Stimulated activated CD4-positive, alpha-beta T cell treated with anti-CD3 and anti-CD28 coated beads, Interleukin-4, amount 100 ng/mL, for 4 hours (primary cell): ENCODE data around the gene ZSCAN9.

Source experiments
- DNase-seq, 2 experiments: peaks; one replicate each; pipeline ENCODE4 v3.0.0-alpha.2; 2020

Gene ZSCAN9

DNA sequence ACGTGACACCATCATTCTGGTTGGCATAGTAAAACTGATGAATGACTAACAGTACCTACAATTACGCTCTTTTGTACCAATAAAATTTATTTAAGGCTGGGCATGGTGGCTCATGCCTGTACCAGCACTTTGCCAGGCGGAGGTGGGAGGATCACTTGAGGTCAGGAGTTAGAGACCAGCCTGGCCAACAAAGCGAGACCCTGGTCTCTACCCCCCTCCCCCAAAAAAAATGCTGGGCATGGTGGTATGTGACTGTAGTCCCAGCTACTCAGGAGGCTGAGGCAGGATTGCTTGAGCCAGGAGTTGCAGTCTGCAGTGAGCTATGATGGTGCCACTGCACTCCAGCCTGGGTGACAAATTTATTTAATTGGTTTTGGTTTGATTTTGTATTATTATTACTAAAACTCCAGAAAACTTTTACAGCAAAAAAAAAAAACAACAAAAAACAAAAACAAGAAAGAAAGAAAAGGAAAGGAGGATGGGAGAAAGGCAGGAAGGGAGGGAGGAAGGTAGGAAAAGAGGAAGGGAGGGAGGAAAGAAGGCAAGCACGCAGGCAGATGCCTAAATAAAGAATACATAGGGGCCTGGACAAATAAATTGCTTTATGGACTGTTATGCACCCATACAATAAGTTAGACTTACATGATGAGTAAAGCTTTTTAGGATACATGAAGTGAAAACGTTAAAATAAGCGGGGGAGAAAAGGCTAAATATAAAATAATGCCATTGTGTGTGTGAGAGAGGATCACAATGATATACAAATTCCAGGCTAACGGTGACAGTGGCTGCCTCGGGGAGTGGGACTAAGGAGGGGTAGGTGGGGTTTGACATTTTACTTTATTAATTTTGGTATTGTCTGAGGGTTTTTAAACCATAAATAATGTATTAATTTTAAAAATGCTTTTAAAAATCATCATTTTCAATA is 682 bp upstream of the ZSCAN9 start:
- no peak for DNase-seq

DNA sequence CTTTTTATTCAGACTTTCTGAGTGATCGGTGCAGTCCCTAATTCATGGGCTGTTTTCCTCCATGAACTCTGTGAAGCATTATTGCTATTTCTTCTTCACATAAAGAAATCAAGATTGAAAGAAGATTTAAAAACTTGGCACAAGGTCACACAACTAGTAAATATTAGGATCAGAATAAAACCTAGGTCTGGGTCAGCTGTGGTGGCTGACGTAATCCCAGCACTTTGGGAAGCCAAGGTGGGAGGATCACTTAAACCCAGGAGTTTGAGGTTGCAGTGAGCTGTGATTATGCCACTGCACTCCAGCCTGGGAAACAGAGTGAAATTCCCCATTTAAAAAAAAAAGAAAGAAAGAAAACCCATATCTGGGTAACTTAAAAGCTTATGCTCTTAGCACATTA is 1.4 kb downstream of the ZSCAN9 start:
- DNase-seq, result no peak

- DNase-seq, result no peak
These were observed 7.7 kb downstream of the ZSCAN9 start for GRCh38 chr6:28232785-28233184.

DNA sequence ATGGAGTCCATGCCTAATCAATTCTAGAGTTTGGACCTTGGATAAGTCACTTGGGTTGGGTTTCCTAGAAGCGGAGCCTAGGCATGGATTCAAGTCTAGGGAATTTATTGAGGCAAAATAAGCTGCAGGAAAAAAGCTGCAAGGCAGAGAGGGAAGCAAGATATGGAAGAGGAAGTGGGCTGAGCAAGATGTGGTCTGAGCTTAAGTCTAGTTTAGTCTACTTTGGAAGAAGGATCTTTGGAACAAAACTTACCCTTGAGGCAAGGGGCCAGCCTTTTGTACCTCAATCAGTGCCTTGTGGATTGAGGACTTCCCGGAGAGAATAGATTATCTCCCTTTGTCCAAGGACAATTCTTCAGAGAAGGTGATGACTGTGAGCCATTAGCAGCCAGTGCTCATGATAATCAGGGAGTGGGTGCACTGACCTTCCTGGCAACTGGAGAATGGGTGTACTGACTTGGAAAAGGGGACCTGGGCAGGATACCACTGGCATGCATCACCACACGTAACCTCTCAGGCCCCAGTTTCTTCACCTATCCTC is 10.9 kb downstream of the ZSCAN9 start:
- no peak for DNase-seq

DNA sequence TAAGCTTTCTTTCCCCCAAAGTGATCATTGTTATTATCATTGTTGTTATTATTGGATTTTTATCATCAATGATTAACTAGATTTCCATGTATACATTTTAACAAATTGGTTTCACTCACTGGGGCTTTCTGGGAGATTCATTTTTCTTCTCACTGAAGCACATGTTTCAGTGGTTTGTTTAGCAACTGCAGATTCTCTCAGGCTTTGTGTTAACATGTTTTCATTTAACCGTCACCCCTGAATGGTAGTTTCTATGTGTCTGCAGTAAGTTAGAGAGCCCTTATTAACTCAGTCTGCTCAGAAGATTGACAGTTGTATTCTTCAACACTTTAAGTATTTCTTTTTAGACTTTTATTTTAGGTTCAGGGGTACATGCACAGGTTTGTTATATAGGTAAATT is 14.6 kb downstream of the ZSCAN9 start:
- no peak for DNase-seq

- no peak for DNase-seq
These were observed 15.4 kb downstream of the ZSCAN9 start for GRCh38 chr6:28240471-28240870.

- no peak for DNase-seq
These were observed 18.9 kb downstream of the ZSCAN9 start for GRCh38 chr6:28243946-28244345.

GRCh38 chr6:28245206-28245941 is 20.3 kb downstream of the ZSCAN9 start:
- DNase-seq, result no peak

GRCh38 chr6:28248916-28249315 is 23.8 kb downstream of the ZSCAN9 start:
- no peak for DNase-seq

- no peak for DNase-seq
These were observed 25.7 kb downstream of the ZSCAN9 start for GRCh38 chr6:28250747-28251146.

DNA sequence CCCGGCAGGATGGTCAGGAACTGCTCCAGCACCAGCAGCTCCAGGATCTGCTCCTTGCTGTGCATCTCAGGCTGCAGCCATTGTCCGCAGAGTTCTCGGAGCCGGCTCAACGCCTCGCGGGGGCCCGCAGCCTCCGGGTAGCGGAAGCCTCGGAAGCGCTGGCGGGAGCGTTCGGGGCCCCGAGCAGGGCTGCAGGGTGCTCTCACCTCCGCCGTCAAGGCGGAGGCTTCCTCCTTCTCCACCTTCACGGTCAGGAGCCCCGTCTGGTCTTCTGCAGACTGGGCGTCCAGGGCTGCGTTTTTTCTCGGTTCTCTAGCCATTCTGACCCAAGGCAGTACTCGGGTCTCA is 26.6 kb downstream of the ZSCAN9 start:
- peak in 1 of 2 experiments; percentile 19 for DNase-seq

DNA sequence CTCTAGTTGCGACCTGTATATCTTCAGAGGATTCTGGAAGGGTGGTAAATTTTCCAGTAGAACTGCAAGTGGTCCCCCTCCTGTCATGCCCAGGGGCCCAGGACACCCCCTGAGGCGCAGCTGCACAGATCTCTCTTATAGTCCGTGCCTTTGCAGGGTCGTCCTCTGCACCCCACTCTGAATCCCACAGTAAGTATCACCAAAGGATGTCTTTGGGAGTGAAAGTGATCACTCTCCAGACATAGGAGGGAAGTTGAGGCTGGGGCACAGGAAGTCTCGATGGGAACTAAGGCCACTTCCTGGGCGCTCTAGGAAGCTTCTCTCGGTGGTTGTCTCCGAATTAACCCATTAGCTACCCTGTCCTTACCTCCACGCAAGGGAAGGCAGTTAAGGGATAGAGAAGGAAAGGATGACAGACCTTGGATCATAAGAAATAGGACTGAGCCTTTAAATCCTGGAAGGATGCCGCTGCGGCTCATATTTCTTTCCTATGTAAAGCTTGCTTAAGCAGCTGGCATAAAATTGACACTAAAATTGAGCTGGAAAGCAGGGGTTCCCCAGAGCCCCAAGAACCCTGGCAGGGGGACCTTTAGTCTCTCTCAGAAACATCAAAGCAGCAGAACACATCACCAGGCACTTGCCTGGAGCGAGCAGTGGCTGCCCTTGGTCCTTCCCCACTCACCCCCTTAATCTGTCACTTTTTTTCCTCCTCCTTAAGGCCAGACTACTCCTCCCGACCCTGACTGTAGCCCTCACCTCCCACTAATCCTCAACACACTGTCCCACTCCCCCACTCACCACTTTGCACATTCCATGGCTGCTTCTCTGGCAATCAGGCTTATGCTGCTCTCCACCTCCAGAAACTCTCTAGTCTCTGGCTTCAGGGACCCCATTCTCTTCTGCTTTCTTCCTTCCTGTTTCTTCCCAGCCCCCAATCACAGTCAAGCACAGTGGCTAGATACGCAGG is 27.2 kb downstream of the ZSCAN9 start, which contains the start of gene ZKSCAN4:
TSS of gene ZKSCAN4 (minus strand) at position 261 of the 967 bp plus-strand sequence. CDS start 289 bp downstream, outside the sequence.
- peak; percentile 74 to 76 for DNase-seq

GRCh38 chr6:28254121-28254519 is 29.0 kb downstream of the ZSCAN9 start:
- DNase-seq, result no peak

DNA sequence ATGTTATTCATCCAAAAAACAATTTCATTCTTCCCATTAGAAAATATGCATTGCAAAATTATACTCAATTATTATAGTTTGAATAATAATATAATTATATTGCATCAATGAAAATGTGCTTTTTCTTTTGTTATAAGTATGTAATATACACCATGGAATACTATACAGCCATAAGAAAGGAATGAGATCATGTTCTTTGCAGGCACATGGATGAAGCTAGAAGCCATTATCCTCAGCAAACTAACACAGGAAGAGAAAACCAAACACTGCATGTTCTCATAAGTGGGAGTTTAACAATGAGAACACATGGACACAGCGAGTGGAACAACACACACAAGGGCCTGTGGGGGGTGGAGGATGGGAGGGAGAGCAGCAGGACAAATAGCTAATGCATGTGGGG is 32.0 kb downstream of the ZSCAN9 start:
- no peak for DNase-seq

DNA sequence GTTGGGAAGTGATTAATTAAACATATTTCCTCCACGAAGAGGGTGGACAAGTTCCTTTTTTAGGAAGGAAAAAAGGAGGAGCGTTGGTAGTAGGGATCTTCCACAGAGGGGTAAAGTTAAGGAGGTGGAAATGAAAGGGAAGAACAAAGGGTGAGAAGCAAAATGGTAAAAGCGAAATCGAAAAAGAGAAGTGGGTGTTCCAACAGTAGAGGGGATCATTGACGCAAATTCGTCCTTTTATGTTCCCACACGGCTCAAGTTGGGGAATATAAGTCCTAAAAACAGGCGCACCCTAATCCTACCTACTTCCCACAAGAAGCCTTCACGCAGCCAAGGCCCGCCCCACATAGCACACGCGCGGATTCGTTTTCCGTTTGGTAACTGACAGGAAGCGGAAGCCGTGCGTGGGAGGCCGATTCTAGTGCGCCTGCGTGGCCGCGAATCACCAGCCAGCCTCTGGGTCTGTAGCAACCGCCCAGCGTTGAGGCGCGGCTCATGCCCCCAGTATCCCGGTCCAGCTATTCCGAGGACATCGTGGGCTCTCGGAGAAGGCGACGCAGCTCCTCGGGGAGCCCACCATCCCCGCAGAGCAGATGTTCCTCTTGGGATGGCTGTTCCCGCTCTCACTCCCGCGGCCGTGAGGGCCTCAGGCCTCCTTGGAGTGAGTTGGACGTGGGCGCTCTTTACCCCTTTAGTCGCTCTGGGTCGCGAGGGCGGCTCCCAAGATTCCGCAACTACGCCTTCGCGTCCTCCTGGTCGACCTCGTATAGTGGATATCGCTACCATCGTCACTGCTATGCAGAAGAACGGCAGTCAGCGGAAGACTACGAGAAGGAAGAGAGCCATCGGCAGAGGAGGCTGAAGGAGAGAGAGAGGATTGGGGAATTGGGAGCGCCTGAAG is 34.1 kb downstream of the ZSCAN9 start, which contains the start of gene NKAPL:
TSS of gene NKAPL (plus strand) at position 421 of the 901 bp plus-strand sequence. CDS start at position 496, 75 bp downstream.
- peak; percentile 55 to 65 for DNase-seq

GRCh38 chr6:28263922-28264321 is 38.8 kb downstream of the ZSCAN9 start:
- DNase-seq, result no peak

DNA sequence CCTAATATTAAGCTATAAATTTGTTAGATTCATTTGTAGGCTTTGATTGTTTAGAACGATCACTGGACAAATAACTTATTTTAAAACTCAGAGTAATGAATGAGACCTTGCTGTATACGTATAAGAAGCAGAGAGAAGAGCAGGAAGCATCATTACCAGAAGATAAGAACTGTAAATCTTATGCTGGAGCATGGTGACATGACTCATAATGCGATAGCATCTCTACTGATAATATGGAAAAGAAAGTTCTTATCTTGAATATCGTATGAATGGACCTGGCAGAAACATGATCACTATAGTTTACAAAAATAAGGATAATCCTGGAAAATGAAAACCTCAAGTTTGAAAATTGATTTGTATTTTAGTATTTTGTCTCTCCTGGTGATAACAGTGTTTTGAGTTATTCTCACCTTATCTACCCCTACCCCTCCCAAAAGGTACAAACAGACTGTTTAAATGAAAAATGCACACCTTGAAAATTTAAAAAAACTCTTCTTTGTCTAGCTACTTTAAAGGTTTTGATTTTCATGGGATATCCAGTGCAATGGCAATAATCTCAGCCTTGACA is 39.8 kb downstream of the ZSCAN9 start:
- DNase-seq, result no peak

DNA sequence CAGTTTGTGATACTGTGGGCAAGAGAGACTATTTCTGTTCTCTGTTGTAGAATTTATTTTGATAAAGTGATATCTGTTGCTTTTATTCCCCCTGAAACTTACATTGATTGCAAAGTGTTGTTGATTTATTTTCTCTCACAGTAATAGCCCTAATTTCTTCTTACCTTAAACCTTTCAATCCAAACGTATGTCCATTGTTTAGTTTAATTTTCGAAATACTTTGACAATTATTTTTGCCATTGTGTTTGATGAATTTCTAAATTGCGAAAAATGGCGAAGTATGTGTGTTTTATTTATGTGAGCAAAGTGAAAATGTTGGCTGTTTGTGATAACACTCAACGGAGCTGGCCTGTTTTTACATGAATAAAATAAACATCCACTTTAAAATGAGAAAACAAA is 41.5 kb downstream of the ZSCAN9 start:
- DNase-seq, result no peak

GRCh38 chr6:28266962-28267694 is 42.1 kb downstream of the ZSCAN9 start, which contains the start of gene ZSCAN26:
ZSCAN26 (plus strand) TSS chr6:28267143; CDS start chr6:28271920, 4,777 bp downstream.
- peak; percentile 78 to 84 for DNase-seq

- no peak for DNase-seq
These were observed 42.6 kb downstream of the ZSCAN9 start for GRCh38 chr6:28267695-28268059.
